SHP77 (cell line): ENCODE measurements around the gene KLK3.

Source experiments
- DNase-seq, 2 experiments: peaks; one replicate each; lab custom pipeline; 2025; lab: John Stamatoyannopoulos, UW

KLK3 gene

GRCh38 chr19:50898018-50898417, 43.3 kb downstream of the KLK3 start:
- no peak for DNase-seq

DNA sequence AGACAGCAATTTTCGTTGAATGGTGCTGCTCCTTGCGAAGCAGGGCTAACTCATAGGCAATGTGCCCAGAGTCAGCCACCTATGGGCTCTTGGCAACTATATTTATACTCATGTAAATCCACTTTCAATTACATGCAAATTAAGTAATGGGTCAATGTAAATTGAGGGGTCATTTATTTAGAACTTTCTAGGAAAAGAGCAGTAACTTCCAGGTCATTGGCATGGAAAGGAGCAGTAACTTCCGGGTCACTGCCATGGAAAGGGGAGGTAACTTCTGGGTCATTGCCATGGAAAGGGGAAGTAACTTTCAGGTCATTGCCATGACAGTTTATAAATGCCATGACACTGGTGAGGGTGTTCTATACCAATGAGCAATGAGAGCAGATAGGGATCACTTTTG, 44.9 kb downstream of the KLK3 start:
- no peak for DNase-seq

GRCh38 chr19:50902640-50903039, 47.9 kb downstream of the KLK3 start:
- DNase-seq, result no peak

GRCh38 chr19:50906217-50906616, 51.5 kb downstream of the KLK3 start:
- no peak for DNase-seq

GRCh38 chr19:50908336-50908735, 53.6 kb downstream of the KLK3 start:
- no peak for DNase-seq

- DNase-seq, result peak; percentile 58 to 71
Observed at GRCh38 chr19:50909240-50910070, 54.7 kb downstream of the KLK3 start.
